Uterus (tissue), 4 donors: ENCODE measurements around the gene PLAC8L1. TPM values are rescaled to one million over a fixed set of nuclear protein-coding genes. Genes with fewer than 3 reads are reported as not detected.

ENCODE experiments used
- DNase-seq, 2 donors: peaks; one replicate each; pipeline ENCODE4 v3.0.0-alpha.2; 2019 to 2020
- H3K27ac ChIP-seq, 2 donors: fragments of 200-600 bp; sonication (generic); 1 replicate in 1 of 2; 2 replicates in 1 of 2; pipeline ENCODE4 v1.5.1; 2016 to 2018
- H3K27me3 ChIP-seq, 2 donors: fragments of 200-600 bp; sonication (generic); one replicate each; pipeline ENCODE4 v1.5.1; 2018 to 2019; ENCODE audit warnings: control low read depth in 1 of 2
- H3K36me3 ChIP-seq, 2 donors: fragments of 200-600 bp; sonication (generic); one replicate each; pipeline ENCODE4 v1.5.1; 2019; ENCODE audit warnings: control low read depth in 1 of 2
- H3K4me1 ChIP-seq, 2 donors: fragments of 200-600 bp; sonication (generic); one replicate each; pipeline ENCODE4 v1.5.1; 2018 to 2019; ENCODE audit warnings: control low read depth in 1 of 2
- H3K4me3 ChIP-seq, 2 donors: fragments of 200-600 bp; sonication (generic); 1 replicate in 1 of 2; 2 replicates in 1 of 2; pipeline ENCODE4 v1.5.1; 2018 to 2019; ENCODE audit warnings: mild to moderate bottlenecking in 1 of 2
- H3K9me3 ChIP-seq, 2 donors: fragments of 200-600 bp; sonication (generic); one replicate each; pipeline ENCODE4 v1.5.1; 2019; ENCODE audit warnings: control low read depth in 1 of 2
- POLR2A ChIP-seq, 2 donors: fragments of 450-650 bp; IDR thresholded peaks; one replicate each; pipeline ENCODE4 v1.6.1; 2016; ENCODE audit warnings: antibody characterized with exemption in 2 of 2, mild to moderate bottlenecking in 1 of 2, moderate library complexity in 1 of 2
- intact Hi-C: fragments of 100-400 bp; cut with DNase I; formaldehyde crosslinking; loops from one replicate; pipeline ENCODE4 v1.15.1; 2023; ENCODE audit warnings: low total_unique reads
- total RNA-seq, 4 donors: library from RNA; depleted of rRNA in 3 of 4; stranded (reverse); fragments of >200 nt in 3 of 4; gene quantifications; one replicate each; pipeline versions ENCODE4 v1.1.0 to v1.2.4, GENCODE V29; 2014 to 2023
- TF ChIP-seq, protein P1 (sequence below), 4 experiments: fragments of 200-600 bp in 2 of 4; fragments of 450-650 bp in 2 of 4; sonication (generic) in 2 of 4; IDR thresholded peaks; one replicate each; pipeline ENCODE4 v1.5.1; 2016 to 2019; ENCODE audit warnings: antibody characterized with exemption in 4 of 4, mild to moderate bottlenecking in 2 of 4, moderate library complexity in 1 of 4
- donor health status: DM: yes; HTN: yes; CAD: no.

PLAC8L1 gene
- total RNA-seq, 4 donors from 2014 or later: 1.3 TPM; not detected in 3

DNA sequence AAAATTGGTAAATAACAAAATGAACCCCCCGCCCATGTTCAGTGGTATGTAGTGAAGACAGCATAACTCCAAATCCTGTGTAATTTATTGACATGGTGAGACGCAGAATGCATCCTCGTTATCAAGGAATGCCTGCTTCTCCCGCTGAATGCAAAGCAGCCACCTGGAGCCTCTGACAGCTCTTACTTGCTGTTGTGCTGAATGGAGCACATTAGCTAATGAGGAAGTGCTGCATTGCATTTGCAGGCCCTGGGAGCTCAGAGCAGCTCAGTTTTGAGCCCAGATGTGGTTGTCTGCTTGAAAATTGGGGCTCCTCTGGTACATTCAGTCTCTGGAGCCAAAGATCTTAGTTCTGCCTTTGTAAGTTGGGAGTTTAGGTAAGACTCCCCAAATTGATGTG is 28.9 kb downstream of the PLAC8L1 start:
- TF ChIP-seq POLR2A (IDR thresholded peaks at IDR 0.05): no peak
- TF ChIP-seq, protein P1, sequence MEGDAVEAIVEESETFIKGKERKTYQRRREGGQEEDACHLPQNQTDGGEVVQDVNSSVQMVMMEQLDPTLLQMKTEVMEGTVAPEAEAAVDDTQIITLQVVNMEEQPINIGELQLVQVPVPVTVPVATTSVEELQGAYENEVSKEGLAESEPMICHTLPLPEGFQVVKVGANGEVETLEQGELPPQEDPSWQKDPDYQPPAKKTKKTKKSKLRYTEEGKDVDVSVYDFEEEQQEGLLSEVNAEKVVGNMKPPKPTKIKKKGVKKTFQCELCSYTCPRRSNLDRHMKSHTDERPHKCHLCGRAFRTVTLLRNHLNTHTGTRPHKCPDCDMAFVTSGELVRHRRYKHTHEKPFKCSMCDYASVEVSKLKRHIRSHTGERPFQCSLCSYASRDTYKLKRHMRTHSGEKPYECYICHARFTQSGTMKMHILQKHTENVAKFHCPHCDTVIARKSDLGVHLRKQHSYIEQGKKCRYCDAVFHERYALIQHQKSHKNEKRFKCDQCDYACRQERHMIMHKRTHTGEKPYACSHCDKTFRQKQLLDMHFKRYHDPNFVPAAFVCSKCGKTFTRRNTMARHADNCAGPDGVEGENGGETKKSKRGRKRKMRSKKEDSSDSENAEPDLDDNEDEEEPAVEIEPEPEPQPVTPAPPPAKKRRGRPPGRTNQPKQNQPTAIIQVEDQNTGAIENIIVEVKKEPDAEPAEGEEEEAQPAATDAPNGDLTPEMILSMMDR (IDR thresholded peaks at IDR 0.05): no peak
- Histone ChIP-seq H3K36me3 (no peaks in the 10 kb centered on the region), H3K9me3 (no peaks in the 10 kb centered on the region), H3K27me3 (no peaks in the 10 kb centered on the region), H3K27ac (no peak overlapping the region), H3K4me1 (no peaks in the 10 kb centered on the region), H3K4me3 (no peak overlapping the region)
- intact Hi-C loops: no loop called here
- no peak for DNase-seq

DNA sequence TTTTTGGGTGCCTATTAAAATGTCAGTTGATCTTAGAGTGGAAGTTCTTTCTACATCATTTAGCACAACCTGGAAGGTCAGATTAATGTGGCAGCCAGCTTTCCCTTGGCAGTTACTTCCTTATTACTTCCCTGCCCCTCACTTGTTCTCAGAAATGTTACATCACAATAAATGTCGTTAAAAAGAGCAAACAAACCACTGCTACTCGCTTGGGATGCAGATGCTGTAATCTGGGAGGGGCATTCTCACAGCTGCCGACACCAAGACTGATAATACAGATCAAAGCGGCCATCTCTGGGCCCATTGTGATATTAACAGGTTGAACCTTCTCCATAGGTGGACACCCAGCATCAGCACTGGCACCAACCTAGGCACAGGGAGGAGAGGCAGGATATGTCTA is 29.3 kb downstream of the PLAC8L1 start:
- H3K27me3 ChIP-seq: no peaks in the 10 kb centered on the region
- TF ChIP-seq, protein P1 (IDR thresholded peaks at IDR 0.05): no peak
- TF ChIP-seq POLR2A (IDR thresholded peaks at IDR 0.05): no peak
- H3K4me3 ChIP-seq: no peak overlapping the region
- intact Hi-C loops: no loop called here
- no peaks in the 10 kb centered on the region for H3K36me3 ChIP-seq
- no peak for DNase-seq
- no peaks in the 10 kb centered on the region for H3K4me1 ChIP-seq
- no peak overlapping the region for H3K27ac ChIP-seq
- H3K9me3 ChIP-seq: no peaks in the 10 kb centered on the region

DNA sequence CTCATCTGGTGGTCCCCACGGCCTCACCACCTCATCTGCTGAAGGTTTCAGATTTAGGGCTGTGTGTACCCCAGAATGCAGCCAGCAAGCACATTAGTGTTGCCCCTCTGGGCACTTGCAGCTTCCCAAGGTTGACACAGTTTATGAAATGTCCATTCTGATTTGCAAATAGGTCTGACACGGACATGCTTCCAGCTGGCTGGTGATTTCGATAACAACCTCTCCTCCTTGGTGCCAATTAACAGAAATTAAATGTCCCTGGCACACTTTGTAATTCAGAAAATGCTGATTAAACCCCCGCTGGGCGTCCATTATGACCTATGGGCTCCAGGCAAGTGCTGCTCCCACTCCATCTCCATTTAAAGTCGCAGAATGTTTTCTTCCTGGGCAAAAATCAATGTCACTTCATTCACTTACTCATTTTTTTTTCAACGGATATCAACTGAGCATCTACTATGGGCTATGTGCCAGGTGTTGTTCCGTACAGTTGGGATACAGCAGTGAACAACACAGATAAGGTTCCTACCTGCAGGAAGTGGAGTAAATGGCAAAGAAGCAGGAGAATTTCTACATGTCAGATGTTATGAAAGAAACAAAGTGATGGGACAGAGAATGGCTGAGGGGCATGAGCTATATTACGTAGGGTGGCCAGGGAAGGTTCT is 32.0 kb downstream of the PLAC8L1 start:
- Histone ChIP-seq H3K36me3 (no peaks in the 10 kb centered on the region), H3K4me1 (no peaks in the 10 kb centered on the region), H3K9me3 (no peaks in the 10 kb centered on the region), H3K27ac (no peak overlapping the region), H3K27me3 (no peaks in the 10 kb centered on the region), H3K4me3 (no peak overlapping the region)
- DNase-seq: no peak
- TF ChIP-seq POLR2A (IDR thresholded peaks at IDR 0.05): no peak
- intact Hi-C loops: no loop called here

DNA sequence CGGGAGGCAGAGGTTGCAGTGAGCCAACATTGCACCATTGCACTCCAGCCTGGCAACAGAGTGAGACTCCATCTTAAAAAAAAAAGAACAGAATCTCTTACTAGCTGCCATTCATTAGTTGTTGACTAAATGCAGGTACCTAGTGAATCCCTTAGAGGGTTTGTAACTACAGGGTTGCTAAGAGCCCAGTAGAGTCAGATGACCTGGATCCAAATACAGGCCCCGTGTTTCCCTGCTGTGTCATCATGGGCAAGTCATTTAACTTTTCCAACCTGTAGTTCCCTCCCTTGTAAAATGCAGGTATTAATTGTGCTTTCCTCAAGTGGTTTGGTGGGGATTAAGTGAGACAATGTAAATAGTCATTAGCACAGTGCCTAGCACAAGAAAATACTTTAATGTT is 32.8 kb downstream of the PLAC8L1 start:
- Histone ChIP-seq H3K27ac (no peak overlapping the region), H3K27me3 (no peaks in the 10 kb centered on the region), H3K36me3 (no peaks in the 10 kb centered on the region), H3K4me3 (no peak overlapping the region), H3K4me1 (no peaks in the 10 kb centered on the region), H3K9me3 (no peaks in the 10 kb centered on the region)
- no peak for TF ChIP-seq POLR2A (IDR thresholded peaks at IDR 0.05)
- TF ChIP-seq, protein P1 (IDR thresholded peaks at IDR 0.05): no peak
- intact Hi-C loops: no loop called here
- DNase-seq: no peak

DNA sequence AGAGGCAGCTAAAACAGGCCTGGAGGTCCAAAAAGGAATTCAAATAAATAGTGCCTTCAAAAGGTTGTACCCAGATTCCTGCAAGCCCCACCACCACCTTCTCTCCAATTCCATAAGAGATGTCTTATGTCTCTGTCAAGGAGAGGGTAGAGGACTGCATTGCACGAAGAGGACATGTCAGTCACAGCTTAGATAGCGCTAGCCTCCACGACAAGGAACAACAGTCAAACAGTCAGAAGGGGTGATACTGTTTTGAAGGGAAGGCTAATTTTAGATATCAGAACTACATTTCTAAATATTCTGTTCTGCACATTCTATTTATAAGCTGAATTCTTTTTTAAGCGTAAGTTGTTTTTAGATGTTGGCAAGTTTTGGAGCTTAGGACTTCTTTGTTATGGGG is 34.2 kb downstream of the PLAC8L1 start:
- no peaks in the 10 kb centered on the region for H3K27me3 ChIP-seq
- no peak overlapping the region for H3K4me3 ChIP-seq
- no peaks in the 10 kb centered on the region for H3K4me1 ChIP-seq
- no peaks in the 10 kb centered on the region for H3K9me3 ChIP-seq
- DNase-seq: no peak
- no peaks in the 10 kb centered on the region for H3K36me3 ChIP-seq
- no peak overlapping the region for H3K27ac ChIP-seq
- intact Hi-C loops: no loop called here
- TF ChIP-seq, protein P1 (IDR thresholded peaks at IDR 0.05): no peak
- no peak for TF ChIP-seq POLR2A (IDR thresholded peaks at IDR 0.05)

DNA sequence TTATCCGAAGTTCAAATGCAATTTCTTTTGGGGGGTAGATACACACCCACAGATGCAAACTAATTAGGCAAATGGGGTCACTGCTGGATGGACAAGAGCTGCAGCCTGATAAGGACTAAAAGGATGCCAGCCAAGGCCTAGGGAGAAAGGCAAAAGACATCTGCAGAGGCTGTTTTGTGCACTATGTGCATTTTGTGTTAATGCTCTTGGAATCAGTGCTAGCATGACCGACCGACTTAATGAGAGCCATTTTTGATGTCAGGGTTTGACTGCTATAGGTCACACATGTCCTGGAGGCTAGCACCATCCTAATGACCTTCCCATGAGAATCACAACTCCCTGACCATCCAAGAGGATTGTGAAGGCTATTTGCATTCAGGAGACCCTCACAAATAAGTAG is 34.6 kb downstream of the PLAC8L1 start:
- Histone ChIP-seq H3K4me1 (no peaks in the 10 kb centered on the region), H3K36me3 (no peaks in the 10 kb centered on the region), H3K4me3 (no peak overlapping the region), H3K27me3 (no peaks in the 10 kb centered on the region), H3K27ac (no peak overlapping the region), H3K9me3 (no peaks in the 10 kb centered on the region)
- no peak for DNase-seq
- intact Hi-C loops: no loop called here
- TF ChIP-seq, protein P1 (IDR thresholded peaks at IDR 0.05): no peak
- TF ChIP-seq POLR2A (IDR thresholded peaks at IDR 0.05): no peak
